GM23248 (cell line): ENCODE results near the gene KIF2A.

Experiments
- EZH2 ChIP-seq: fragments of 200-600 bp; sonication (generic); IDR thresholded peaks from 2 replicates; pipeline ENCODE4 v1.6.1; 2018; ENCODE audit warnings: antibody characterized with exemption, mild to moderate bottlenecking; ENCODE audit not compliant: insufficient read depth, poor library complexity, severe bottlenecking
- EZH2phosphoT487 ChIP-seq: fragments of 200-600 bp; sonication (generic); IDR thresholded peaks from 2 replicates; pipeline ENCODE4 v1.6.1; 2018; ENCODE audit warnings: antibody characterized with exemption, moderate library complexity, mild to moderate bottlenecking, low read depth; ENCODE audit not compliant: insufficient read depth

DNA sequence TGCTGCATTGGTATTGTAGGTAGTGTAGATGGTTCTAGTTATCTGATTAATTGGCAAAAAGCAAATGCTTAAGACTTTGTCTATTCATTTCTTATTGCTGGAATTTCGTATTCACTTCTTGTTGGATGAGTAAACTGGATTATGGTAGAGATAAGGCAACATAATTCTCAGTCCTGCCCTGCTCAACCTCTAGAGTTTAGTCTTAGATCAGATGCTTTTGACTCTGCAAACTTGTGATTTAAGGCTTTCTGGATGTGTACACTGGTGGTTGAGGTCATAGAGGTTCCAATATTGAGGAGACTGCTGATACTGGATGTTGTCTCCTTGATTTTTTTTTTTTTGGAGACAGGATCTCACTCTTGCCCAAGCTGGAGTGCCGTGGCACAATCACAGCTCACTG lies 35.0 kb downstream of the KIF2A start:
- no peak for TF ChIP-seq EZH2
- no peak for TF ChIP-seq EZH2phosphoT487
